Measurements from ENCODE around the gene CMC1. TPM values are rescaled to one million over a fixed set of nuclear protein-coding genes. Genes with fewer than 3 reads are reported as not detected.

CMC1 gene
- total RNA-seq, 1 donor from 2014 or later, result 20.1 TPM

DNA sequence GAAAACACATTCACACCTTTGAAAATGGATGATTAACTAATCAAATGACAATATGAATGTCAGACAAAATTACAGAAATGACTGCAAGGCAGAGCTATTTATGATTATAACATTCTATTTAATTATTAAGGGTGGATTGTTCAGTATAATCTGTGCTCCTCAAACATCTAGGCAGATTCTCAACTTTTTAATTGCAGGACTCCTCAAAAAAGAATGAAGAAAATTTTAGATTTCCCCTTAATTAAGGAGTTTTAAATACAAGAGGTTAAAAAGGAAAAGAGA lies 22.6 kb upstream of the CMC1 start:
- H3K4me3 ChIP-seq (ENCODE audit: low read depth, low read length), result no peak overlapping the region

DNA sequence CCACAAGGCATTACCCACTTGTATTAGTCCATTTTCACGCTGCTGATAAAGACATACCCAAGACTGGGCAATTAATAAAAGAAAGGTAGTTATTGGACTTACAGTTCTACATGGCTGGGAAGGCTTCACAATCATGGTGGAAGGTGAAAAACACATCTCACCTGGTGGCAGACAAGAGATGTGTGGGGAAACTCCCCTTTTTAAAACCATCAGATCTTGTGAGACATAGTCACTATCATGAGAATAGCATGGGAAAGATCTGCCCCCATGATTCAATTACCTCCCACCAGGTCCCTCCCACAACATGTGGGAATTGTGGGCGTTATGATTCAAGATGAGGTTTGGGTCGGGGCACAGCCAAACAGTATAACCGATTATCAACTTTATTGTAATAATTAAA lies 17.0 kb upstream of the CMC1 start:
- no peaks in the 10 kb centered on the region for H3K27me3 ChIP-seq (ENCODE audit: control insufficient read depth, insufficient read depth, low read length)
- no peak overlapping the region for H3K4me3 ChIP-seq (ENCODE audit: low read depth, low read length)
- DNase-seq (ENCODE audit: low read depth), result no peak
- TF ChIP-seq, protein P1, sequence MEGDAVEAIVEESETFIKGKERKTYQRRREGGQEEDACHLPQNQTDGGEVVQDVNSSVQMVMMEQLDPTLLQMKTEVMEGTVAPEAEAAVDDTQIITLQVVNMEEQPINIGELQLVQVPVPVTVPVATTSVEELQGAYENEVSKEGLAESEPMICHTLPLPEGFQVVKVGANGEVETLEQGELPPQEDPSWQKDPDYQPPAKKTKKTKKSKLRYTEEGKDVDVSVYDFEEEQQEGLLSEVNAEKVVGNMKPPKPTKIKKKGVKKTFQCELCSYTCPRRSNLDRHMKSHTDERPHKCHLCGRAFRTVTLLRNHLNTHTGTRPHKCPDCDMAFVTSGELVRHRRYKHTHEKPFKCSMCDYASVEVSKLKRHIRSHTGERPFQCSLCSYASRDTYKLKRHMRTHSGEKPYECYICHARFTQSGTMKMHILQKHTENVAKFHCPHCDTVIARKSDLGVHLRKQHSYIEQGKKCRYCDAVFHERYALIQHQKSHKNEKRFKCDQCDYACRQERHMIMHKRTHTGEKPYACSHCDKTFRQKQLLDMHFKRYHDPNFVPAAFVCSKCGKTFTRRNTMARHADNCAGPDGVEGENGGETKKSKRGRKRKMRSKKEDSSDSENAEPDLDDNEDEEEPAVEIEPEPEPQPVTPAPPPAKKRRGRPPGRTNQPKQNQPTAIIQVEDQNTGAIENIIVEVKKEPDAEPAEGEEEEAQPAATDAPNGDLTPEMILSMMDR (IDR thresholded peaks at IDR 0.05; ENCODE audit: insufficient read depth, low read length, poor library complexity, severe bottlenecking), result no peak
- no peaks in the 10 kb centered on the region for H3K36me3 ChIP-seq (ENCODE audit: control insufficient read depth, insufficient read depth, low read length)

More for the DNA sequence above, 22.6 kb upstream of the CMC1 start:
- Histone ChIP-seq H3K27me3 (ENCODE audit: control insufficient read depth, insufficient read depth, low read length) (no peaks in the 10 kb centered on the region), H3K36me3 (ENCODE audit: control insufficient read depth, insufficient read depth, low read length) (no peaks in the 10 kb centered on the region)
- TF ChIP-seq, protein P1 (IDR thresholded peaks at IDR 0.05; ENCODE audit: insufficient read depth, low read length, poor library complexity, severe bottlenecking), result no peak
- DNase-seq (ENCODE audit: low read depth), result no peak

DNA sequence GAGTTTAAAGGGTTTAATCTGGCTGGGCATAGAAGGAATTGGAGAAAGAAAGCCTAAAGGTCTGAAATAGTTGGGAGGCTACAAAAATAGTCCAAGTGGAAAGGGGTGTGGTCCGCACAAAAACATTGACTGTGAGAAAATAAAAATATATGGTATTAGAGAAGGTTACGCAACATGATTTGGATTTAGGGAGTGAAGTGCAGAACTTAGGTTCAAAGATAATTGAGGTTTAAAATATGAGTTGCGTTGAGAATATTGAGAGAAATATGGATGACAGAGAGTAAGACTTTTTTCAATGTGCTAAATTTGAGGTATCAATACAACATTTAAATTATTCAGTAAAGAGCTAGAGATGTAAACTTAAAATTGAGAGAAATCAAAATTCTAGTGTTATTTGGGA lies 15.4 kb upstream of the CMC1 start:
- no peaks in the 10 kb centered on the region for H3K27me3 ChIP-seq (ENCODE audit: control insufficient read depth, insufficient read depth, low read length)
- DNase-seq (ENCODE audit: low read depth), result no peak
- H3K4me3 ChIP-seq (ENCODE audit: low read depth, low read length), result no peak overlapping the region
- TF ChIP-seq, protein P1 (IDR thresholded peaks at IDR 0.05; ENCODE audit: insufficient read depth, low read length, poor library complexity, severe bottlenecking), result no peak
- no peaks in the 10 kb centered on the region for H3K36me3 ChIP-seq (ENCODE audit: control insufficient read depth, insufficient read depth, low read length)

DNA sequence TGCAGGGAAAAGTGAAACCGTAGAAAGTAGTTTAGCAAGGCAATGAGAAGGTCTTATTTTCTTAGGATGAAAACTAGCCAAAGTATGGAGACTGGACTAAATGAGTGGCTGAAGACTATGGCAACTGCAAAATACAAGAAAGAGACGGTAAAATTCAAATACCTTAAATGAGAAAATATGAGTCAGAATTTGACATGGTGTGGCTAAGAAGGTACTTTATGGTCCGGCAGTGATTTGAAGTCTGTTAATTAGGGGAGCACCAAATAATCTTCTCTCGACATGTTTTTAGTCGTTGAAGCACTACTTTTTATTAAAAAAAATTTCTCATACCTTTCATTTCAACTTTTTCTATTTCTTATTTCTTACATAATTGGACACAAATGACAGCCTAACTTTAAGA lies 12.8 kb upstream of the CMC1 start:
- no peak for DNase-seq (ENCODE audit: low read depth)
- Histone ChIP-seq H3K36me3 (ENCODE audit: control insufficient read depth, insufficient read depth, low read length) (no peaks in the 10 kb centered on the region), H3K27me3 (ENCODE audit: control insufficient read depth, insufficient read depth, low read length) (no peaks in the 10 kb centered on the region), H3K4me3 (ENCODE audit: low read depth, low read length) (no peak overlapping the region)
- TF ChIP-seq, protein P1 (IDR thresholded peaks at IDR 0.05; ENCODE audit: insufficient read depth, low read length, poor library complexity, severe bottlenecking), result no peak

DNA sequence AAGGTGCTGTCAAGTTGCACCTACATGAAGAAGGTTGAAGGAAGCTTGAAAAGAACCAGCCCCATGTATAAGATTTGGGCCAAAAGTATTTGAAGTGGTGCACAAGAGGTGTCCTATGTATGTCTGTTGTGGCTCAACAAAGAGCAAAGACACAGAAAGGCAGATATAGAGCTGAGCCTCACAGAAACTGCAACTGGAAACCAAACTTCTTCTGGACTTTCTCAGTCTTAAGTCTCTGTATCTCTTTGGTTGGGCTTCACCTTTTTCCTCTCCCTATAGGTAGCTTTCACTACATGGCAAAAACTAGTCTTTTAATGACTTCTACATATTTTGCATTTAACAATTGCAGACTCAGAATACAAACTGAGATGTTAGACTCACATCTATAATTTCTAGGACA lies 8.8 kb upstream of the CMC1 start:
- Histone ChIP-seq H3K4me3 (ENCODE audit: low read depth, low read length) (no peak overlapping the region), H3K36me3 (ENCODE audit: control insufficient read depth, insufficient read depth, low read length) (no peaks in the 10 kb centered on the region), H3K27me3 (ENCODE audit: control insufficient read depth, insufficient read depth, low read length) (no peaks in the 10 kb centered on the region)
- TF ChIP-seq, protein P1 (IDR thresholded peaks at IDR 0.05; ENCODE audit: insufficient read depth, low read length, poor library complexity, severe bottlenecking), result no peak
- no peak for DNase-seq (ENCODE audit: low read depth)

DNA sequence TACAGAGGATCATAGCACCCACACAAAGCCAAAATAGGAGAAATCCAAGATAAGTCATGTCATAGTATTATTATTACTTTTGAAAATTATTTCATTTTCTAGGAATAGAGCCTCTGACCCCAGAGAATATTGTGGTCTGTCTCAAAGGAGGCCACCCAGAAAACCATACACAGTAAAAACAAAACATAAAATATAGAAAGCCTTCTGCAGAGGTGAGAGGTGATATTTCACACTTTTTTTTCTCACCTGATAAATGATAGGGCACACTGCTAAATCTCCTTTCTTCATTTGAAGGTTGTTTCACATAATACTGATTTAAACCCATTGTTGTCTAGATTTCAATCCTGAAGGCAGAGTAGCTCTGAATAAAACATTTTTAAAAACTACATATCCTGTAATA lies 7.0 kb upstream of the CMC1 start:
- H3K27me3 ChIP-seq (ENCODE audit: control insufficient read depth, insufficient read depth, low read length), result no peaks in the 10 kb centered on the region
- no peak for DNase-seq (ENCODE audit: low read depth)
- no peaks in the 10 kb centered on the region for H3K36me3 ChIP-seq (ENCODE audit: control insufficient read depth, insufficient read depth, low read length)
- TF ChIP-seq, protein P1 (IDR thresholded peaks at IDR 0.05; ENCODE audit: insufficient read depth, low read length, poor library complexity, severe bottlenecking), result no peak
- H3K4me3 ChIP-seq (ENCODE audit: low read depth, low read length), result no peak overlapping the region
